ENCODE results near the gene CCDC134. TPM values are rescaled to one million over a fixed set of nuclear protein-coding genes. Genes with fewer than 3 reads are reported as not detected.

The CCDC134 gene
- total RNA-seq, 1 donor: 8.1 TPM

DNA sequence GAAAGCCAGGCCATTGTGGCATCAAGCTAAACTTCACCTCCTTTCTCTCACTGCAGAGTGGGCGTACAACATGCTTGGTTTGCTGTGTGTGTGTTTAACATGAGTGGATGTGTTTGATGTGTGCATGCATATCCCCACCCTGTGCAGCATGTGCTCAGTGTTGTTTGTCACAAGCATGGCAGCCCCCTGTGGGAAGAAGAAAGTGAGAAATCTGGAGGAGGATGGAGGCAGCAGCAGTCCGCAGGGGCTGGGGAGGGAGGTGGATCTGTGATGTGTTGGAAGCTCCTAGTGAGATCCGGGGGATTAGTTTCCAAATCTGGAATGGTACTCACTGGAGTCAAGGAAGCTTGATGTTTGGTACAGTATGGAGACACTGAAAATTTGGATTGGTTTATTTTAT is 24.1 kb upstream of the CCDC134 start:
- no peak overlapping the region for H3K4me3 ChIP-seq (ENCODE audit: low read depth, low read length)
- TF ChIP-seq, protein P1, sequence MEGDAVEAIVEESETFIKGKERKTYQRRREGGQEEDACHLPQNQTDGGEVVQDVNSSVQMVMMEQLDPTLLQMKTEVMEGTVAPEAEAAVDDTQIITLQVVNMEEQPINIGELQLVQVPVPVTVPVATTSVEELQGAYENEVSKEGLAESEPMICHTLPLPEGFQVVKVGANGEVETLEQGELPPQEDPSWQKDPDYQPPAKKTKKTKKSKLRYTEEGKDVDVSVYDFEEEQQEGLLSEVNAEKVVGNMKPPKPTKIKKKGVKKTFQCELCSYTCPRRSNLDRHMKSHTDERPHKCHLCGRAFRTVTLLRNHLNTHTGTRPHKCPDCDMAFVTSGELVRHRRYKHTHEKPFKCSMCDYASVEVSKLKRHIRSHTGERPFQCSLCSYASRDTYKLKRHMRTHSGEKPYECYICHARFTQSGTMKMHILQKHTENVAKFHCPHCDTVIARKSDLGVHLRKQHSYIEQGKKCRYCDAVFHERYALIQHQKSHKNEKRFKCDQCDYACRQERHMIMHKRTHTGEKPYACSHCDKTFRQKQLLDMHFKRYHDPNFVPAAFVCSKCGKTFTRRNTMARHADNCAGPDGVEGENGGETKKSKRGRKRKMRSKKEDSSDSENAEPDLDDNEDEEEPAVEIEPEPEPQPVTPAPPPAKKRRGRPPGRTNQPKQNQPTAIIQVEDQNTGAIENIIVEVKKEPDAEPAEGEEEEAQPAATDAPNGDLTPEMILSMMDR (IDR thresholded peaks at IDR 0.05; ENCODE audit: insufficient read depth, low read length): no peak
- no peak for DNase-seq (ENCODE audit: low read depth)

DNA sequence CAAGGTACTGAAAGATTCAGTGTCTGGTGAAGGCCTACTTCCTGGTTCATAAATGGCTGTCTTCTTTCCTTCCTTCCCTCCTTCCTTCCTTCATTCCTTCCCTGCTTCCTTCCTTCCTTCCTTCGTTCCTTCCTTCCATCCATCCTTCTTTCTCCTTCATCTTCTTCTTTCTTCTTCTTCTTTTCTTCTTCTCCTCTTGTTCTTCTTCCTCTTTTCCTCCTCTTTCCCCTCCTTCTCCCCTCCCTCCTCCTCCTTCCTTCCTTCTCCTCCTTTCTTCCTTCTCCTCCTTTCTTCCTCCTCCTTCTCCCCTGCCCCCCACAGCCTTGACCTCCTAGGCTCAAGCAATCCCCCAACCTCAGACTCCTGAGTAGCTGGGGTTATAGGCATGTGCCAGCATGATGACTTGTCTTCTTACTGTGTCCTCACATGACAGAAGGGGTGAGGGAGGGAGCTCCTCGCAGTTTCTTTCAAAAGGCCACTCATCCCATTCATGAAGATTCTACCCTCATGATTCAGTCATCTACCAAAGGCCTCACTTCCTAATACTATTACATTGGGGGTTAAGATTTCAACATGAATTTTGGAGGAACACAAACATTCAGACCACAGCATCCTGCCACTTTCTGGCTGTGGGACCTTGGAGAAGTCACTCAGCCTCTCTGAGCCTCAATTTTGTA is 22.6 kb upstream of the CCDC134 start:
- H3K4me3 ChIP-seq (ENCODE audit: low read depth, low read length): no peak overlapping the region
- DNase-seq (ENCODE audit: low read depth): no peak
- TF ChIP-seq, protein P1 (IDR thresholded peaks at IDR 0.05; ENCODE audit: insufficient read depth, low read length): no peak

DNA sequence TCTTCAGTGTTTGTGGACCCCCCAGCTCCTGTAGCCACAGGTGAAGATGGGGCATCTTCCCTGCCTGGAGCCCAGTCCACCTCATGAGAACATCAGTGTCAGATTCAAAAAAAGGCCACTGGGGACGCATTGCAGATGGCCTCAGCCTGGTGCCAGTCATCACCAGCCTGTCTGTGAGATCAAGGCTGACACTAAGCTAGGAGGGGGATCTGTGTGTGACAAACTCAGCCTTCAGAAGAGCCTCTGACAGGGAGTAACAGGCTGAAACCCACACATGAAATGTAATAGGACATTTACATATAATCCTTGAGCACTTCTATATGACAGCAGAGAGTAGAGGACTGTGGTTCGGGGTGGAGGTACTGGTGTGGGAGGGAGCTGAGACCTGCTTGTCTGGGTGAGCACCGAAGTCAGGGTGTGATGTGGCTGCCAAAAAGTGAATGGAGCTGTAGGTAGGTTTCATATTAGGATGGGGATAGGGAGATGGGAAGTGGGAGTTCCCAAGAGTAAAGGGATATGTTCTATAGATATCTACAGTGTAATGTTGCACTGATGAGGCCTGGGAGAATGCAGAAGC is 20.5 kb upstream of the CCDC134 start:
- TF ChIP-seq, protein P1 (IDR thresholded peaks at IDR 0.05; ENCODE audit: insufficient read depth, low read length): no peak

DNA sequence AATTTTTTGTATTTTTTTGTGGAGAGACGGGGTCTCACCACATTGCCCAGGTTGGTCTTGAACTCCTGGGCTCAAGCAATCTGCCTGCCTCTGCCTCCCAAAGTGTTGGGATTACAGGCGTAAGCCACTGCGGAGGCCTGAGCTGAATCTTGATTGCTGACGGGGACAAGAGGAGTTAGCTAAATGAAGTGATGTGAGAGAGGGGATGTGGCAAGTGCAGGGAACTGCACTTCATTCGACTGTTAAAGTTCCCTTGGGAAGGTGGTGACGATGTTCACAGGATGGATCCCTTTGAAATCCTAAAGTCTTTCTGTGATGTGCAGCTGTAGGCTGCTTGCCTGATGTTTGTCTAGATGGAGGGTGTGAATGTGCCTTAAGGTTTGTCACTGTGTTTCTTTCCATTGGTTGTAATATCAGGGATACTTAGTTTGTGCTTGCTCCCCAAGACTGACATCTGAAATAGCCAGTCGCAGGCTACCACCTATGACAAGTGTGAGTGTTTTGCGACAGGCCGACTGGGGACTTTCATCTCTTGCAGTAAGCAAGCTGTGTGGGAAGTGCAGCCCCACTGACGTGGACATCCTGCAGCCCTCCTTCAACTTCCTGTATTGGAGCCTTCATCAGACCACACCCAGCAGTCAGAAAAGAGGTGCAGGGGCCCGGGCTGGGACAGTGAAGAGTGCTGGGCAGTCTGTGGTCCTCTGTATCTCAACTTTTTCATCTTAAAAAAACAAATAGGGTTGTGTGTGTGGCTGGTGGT is 19.6 kb upstream of the CCDC134 start:
- TF ChIP-seq, protein P1 (IDR thresholded peaks at IDR 0.05; ENCODE audit: insufficient read depth, low read length): no peak
- DNase-seq (ENCODE audit: low read depth): peak; percentile 66
- no peak overlapping the region for H3K4me3 ChIP-seq (ENCODE audit: low read depth, low read length)

More for the DNA sequence above, 20.5 kb upstream of the CCDC134 start:
- DNase-seq (ENCODE audit: low read depth): no peak
- no peak overlapping the region for H3K4me3 ChIP-seq (ENCODE audit: low read depth, low read length)

DNA sequence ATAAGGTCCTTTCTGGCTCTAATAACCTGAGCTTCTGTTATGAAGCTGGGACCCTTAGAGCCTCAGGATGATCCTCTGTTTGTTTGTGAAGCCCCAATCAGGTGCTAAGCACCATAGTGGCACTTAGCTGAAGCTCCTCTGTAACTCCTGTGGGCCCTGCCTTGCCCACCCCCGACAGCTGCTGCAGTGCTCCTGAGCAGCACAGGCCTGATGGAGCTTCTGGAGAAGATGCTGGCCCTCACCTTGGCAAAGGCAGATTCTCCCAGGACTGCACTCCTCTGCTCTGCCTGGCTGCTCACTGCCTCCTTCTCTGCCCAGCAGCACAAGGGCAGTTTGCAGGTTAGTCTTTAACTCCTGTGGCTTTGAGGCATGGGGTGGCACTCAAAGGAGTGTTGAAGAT is 19.0 kb upstream of the CCDC134 start:
- TF ChIP-seq, protein P1 (IDR thresholded peaks at IDR 0.05; ENCODE audit: insufficient read depth, low read length): no peak
- no peak for DNase-seq (ENCODE audit: low read depth)
- no peak overlapping the region for H3K4me3 ChIP-seq (ENCODE audit: low read depth, low read length)

DNA sequence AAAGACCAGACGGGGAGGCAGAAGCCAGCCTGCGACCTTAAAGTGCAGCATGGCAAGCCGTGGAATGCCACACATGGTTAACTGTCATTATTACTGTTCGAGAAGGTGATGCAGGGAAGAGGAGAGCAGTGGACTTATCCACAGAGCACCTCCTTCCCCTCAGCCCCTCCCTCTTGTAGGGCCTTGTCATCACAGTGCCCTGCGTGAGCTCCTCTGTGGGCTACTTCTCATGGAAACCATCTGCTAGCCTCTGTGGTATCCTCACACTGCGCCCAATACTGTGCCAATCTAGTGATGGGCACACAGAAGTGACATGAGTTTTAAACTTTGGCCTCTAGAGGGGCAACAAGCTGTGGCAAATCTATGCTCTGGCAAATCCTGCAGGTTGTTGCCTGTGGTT is 18.2 kb upstream of the CCDC134 start:
- TF ChIP-seq, protein P1 (IDR thresholded peaks at IDR 0.05; ENCODE audit: insufficient read depth, low read length): no peak
- no peak for DNase-seq (ENCODE audit: low read depth)

More for the DNA sequence above, 18.2 kb upstream of the CCDC134 start:
- no peak overlapping the region for H3K4me3 ChIP-seq (ENCODE audit: low read depth, low read length)
